Neural progenitor cell (in vitro differentiated cells): ENCODE measurements around the gene TMPRSS9. TPM values are rescaled to one million over a fixed set of nuclear protein-coding genes. Genes with fewer than 3 reads are reported as not detected.
A peak's percentile ranks its signal among the peaks of the same experiment; 100 is the strongest.

Source experiments
- DNase-seq: peaks from one replicate; pipeline ENCODE4 v3.0.0-alpha.2; 2016; ENCODE audit warnings: low spot score
- H2AFZ ChIP-seq: fragments of 200-600 bp; sonication (generic); replicated peaks from 2 replicates; pipeline ENCODE4 v1.6.1; 2016; ENCODE audit warnings: antibody characterized with exemption
- H3F3A ChIP-seq: fragments of 200-600 bp; sonication (generic); 2 replicates; pipeline ENCODE4 v1.6.1; 2016; ENCODE audit warnings: antibody characterized with exemption, low read depth
- H3K27ac ChIP-seq: fragments of 200-600 bp; sonication (generic); 2 replicates; pipeline ENCODE4 v1.5.1; 2016; ENCODE audit warnings: mild to moderate bottlenecking
- H3K27me3 ChIP-seq: fragments of 200-600 bp; sonication (generic); 2 replicates; pipeline ENCODE4 v1.6.1; 2016; ENCODE audit warnings: mild to moderate bottlenecking, moderate library complexity
- H3K36me3 ChIP-seq: fragments of 200-600 bp; sonication (generic); 2 replicates; pipeline ENCODE4 v1.5.1; 2016
- H3K4me1 ChIP-seq: fragments of 200-600 bp; sonication (generic); 2 replicates; pipeline ENCODE4 v1.6.1; 2016; ENCODE audit warnings: mixed run types
- H3K4me2 ChIP-seq: fragments of 200-600 bp; sonication (generic); 2 replicates; pipeline ENCODE4 v1.6.1; 2016
- H3K4me3 ChIP-seq: fragments of 200-600 bp; sonication (generic); 2 replicates; pipeline ENCODE4 v1.5.1; 2016
- H3K79me2 ChIP-seq: fragments of 200-600 bp; sonication (generic); 2 replicates; pipeline ENCODE4 v1.6.1; 2016; ENCODE audit warnings: low read depth
- H3K9ac ChIP-seq: fragments of 200-600 bp; sonication (generic); 2 replicates; pipeline ENCODE4 v1.6.1; 2016
- H3K9me3 ChIP-seq: fragments of 200-600 bp; sonication (generic); 2 replicates; pipeline ENCODE4 v1.5.1; 2016; ENCODE audit warnings: low read depth
- H4K20me1 ChIP-seq: fragments of 200-600 bp; sonication (generic); 2 replicates; pipeline ENCODE4 v1.6.1; 2016; ENCODE audit warnings: low read depth
- H3K27ac Mint-ChIP-seq: 3 replicates; pipeline ENCODE4 v1.8.0; 2021; ENCODE audit warnings: mixed read lengths
- H3K27me3 Mint-ChIP-seq: 2 replicates; pipeline ENCODE4 v1.8.0; 2022; ENCODE audit warnings: low read depth, mild to moderate bottlenecking, inconsistent platforms, moderate library complexity, mixed read lengths; ENCODE audit not compliant: insufficient read depth
- H3K36me3 Mint-ChIP-seq: 3 replicates; pipeline ENCODE4 v1.8.0; 2021; ENCODE audit warnings: mixed read lengths
- H3K4me1 Mint-ChIP-seq: 3 replicates; pipeline ENCODE4 v1.8.0; 2021; ENCODE audit warnings: mixed read lengths
- H3K4me3 Mint-ChIP-seq: 3 replicates; pipeline ENCODE4 v1.8.0; 2021; ENCODE audit warnings: mild to moderate bottlenecking, moderate library complexity, mixed read lengths
- H3K9me3 Mint-ChIP-seq: 3 replicates; pipeline ENCODE4 v1.8.0; 2020; ENCODE audit warnings: mixed read lengths
- EZH2 ChIP-seq: fragments of 200-600 bp; sonication (generic); IDR thresholded peaks from 2 replicates; pipeline ENCODE4 v1.6.1; 2017; ENCODE audit warnings: antibody characterized with exemption, mild to moderate bottlenecking, moderate library complexity
- EZH2phosphoT487 ChIP-seq: fragments of 200-600 bp; sonication (generic); IDR thresholded peaks from 2 replicates; pipeline ENCODE4 v1.6.1; 2017; ENCODE audit warnings: antibody characterized with exemption
- total RNA-seq: library from RNA; depleted of rRNA; stranded (reverse); fragments of >200 nt; gene quantifications from 2 replicates; pipeline ENCODE4 v1.2.3, GENCODE V29; 2015; ENCODE audit warnings: low replicate concordance
- TF ChIP-seq, protein P1 (sequence below): fragments of 200-600 bp; sonication (generic); IDR thresholded peaks from 2 replicates; pipeline ENCODE4 v1.5.1; 2017; ENCODE audit warnings: antibody characterized with exemption, mild to moderate bottlenecking

The TMPRSS9 gene
- total RNA-seq, 1 donor from 2014 or later = not detected

DNA sequence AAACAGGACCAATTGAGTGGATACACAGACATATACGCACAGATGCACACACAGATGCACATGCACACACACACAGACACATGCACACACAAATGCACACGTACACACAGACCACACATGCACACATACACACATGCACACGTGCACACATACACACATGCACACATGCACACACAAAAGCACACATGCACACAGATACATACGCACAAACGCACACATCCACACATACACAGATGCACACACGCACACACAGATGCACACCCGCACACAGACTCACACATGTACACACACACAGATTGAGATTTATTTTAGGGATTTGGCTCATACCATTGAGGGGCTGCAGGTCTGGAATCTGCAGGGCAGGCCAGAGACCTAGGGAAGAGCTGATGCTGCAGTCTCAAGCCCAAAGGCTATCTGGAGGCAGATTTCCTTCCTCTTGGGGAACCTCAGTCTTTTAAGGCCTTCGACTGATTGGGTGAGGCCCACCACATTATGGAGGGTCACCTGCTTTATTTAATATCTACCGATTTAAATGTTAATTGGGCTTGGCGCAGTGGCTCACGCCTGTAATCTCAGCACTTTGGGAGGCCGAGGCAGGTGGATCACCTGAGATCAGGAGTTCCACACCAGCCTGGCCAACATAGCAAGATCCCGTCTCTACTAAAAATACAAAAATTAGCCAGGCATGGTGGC is 22.6 kb downstream of the TMPRSS9 start:
- Histone ChIP-seq H3K9me3 (no peaks in the 10 kb centered on the region), H3K79me2 (no peaks in the 10 kb centered on the region), H3K4me1 (no peaks in the 10 kb centered on the region), H4K20me1 (no peaks in the 10 kb centered on the region), H3K4me2 (no peak overlapping the region), H3K9ac (no peak overlapping the region), H3K4me3 (no peak overlapping the region), H2AFZ (no peak overlapping the region), H3K36me3 (no peaks in the 10 kb centered on the region), H3K27me3 (no peaks in the 10 kb centered on the region), H3K27ac (no peak overlapping the region), H3F3A (peaks cover 5% of the 10 kb centered on the region)
- no peak for DNase-seq
- no peak for TF ChIP-seq EZH2phosphoT487
- TF ChIP-seq EZH2 = no peak
- TF ChIP-seq, protein P1, sequence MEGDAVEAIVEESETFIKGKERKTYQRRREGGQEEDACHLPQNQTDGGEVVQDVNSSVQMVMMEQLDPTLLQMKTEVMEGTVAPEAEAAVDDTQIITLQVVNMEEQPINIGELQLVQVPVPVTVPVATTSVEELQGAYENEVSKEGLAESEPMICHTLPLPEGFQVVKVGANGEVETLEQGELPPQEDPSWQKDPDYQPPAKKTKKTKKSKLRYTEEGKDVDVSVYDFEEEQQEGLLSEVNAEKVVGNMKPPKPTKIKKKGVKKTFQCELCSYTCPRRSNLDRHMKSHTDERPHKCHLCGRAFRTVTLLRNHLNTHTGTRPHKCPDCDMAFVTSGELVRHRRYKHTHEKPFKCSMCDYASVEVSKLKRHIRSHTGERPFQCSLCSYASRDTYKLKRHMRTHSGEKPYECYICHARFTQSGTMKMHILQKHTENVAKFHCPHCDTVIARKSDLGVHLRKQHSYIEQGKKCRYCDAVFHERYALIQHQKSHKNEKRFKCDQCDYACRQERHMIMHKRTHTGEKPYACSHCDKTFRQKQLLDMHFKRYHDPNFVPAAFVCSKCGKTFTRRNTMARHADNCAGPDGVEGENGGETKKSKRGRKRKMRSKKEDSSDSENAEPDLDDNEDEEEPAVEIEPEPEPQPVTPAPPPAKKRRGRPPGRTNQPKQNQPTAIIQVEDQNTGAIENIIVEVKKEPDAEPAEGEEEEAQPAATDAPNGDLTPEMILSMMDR = no peak
- H3K27me3 Mint-ChIP-seq = peaks cover 26% of the 10 kb centered on the region
- H3K4me3 Mint-ChIP-seq = peak overlapping the region; percentile 6
- peaks cover 30% of the 10 kb centered on the region for H3K4me1 Mint-ChIP-seq
- H3K36me3 Mint-ChIP-seq = peaks cover 2% of the 10 kb centered on the region
- H3K27ac Mint-ChIP-seq = no peak overlapping the region
- H3K9me3 Mint-ChIP-seq = peaks cover 25% of the 10 kb centered on the region

DNA sequence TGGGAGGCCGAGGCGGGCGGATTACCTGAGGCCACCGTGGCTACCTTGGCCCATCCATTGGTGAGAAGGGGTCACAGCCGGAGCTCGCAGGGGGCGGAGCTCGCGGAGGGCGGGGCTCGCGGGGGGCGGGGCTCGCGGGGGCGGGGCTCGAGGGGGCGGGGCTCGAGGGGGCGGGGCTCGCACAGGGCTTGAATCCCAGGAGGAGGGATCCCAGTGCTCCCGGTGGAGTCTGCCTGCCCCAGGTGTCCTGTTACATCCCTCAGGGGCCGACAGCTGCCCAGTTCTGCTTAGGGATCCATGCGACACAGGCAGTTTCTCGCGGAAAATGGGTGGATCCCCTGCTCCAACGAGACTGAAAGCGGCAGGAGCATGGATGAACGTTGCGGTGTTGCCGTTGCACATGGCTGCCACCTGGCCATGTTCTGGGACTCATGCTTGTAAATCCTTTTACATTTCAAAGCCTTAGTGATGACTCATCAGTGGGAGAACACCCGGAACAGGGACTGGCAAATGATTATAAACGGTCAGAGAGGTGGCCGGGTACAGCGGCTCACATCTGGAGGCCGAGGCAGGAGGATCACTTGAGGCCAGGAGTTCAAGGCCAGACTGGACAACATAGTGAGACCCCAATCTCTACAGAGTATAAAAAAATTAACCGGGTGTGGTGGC is 25.1 kb downstream of the TMPRSS9 start:
- H3K4me1 Mint-ChIP-seq = peaks cover 33% of the 10 kb centered on the region
- Histone ChIP-seq H3K36me3 (no peaks in the 10 kb centered on the region), H3K9me3 (no peaks in the 10 kb centered on the region), H3K27me3 (no peaks in the 10 kb centered on the region), H3K27ac (no peak overlapping the region), H3K9ac (no peak overlapping the region), H3F3A (peaks cover 5% of the 10 kb centered on the region), H2AFZ (no peak overlapping the region), H4K20me1 (no peaks in the 10 kb centered on the region), H3K4me3 (no peak overlapping the region), H3K4me1 (no peaks in the 10 kb centered on the region), H3K4me2 (no peak overlapping the region), H3K79me2 (no peaks in the 10 kb centered on the region)
- peaks cover 8% of the 10 kb centered on the region for H3K9me3 Mint-ChIP-seq
- H3K27me3 Mint-ChIP-seq = peaks cover 21% of the 10 kb centered on the region
- DNase-seq = peak; percentile 79
- TF ChIP-seq EZH2phosphoT487 (no peak), EZH2 (no peak)
- TF ChIP-seq, protein P1 = no peak
- H3K27ac Mint-ChIP-seq = peak overlapping the region; percentile 42
- peaks cover 2% of the 10 kb centered on the region for H3K36me3 Mint-ChIP-seq
- H3K4me3 Mint-ChIP-seq = peak overlapping the region; percentile 21

DNA sequence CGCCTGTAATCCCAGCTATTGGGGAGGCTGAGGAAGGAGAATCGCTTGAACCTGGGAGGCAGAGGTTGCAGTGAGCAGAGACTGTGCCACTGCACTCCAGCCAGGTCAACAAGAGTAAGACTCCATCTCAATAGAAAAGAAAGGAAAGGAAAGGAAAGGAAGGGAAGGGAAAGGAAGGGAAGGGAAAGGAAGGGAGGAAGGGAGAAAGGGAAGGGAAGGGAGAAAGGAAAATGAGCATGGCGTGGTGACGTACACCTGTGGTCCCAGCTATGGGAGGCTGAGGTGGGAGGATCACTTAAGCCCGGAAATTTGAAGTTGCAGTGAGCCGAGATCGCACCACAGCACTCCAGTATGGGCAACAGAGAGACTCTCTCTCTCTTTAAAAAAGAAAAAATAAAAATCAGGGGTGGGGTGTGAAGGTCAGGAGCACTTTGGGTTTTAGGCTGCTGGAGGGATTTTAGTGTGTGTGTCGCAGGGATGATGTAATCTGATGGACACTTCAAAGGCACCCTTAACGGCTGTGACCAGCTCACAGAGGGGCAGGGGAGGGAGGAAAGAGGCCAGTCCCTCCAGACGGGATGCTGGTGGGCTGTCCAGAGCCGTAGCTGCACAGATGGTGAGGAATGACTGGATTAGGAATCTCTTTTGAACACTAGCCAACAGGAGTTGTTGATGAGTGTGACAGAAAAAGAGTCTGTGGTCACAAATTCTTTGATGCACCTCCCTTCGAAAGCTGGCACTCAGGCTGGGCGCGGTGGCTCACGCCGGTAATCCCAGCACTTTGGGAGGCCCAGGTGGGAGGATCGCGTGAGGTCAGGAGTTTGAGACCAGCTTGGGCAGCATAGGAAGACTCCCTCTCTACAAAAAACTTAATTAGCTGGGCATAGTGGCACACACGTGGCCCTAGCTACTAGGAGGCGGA is 27.6 kb downstream of the TMPRSS9 start:
- TF ChIP-seq, protein P1 = no peak
- TF ChIP-seq EZH2phosphoT487 (no peak), EZH2 (no peak)
- H3K9ac ChIP-seq = no peak overlapping the region
- Mint-ChIP-seq H3K27me3 (peaks cover 15% of the 10 kb centered on the region), H3K9me3 (no peaks in the 10 kb centered on the region), H3K27ac (no peak overlapping the region), H3K4me1 (peaks cover 22% of the 10 kb centered on the region), H3K4me3 (peak overlapping the region; percentile 70), H3K36me3 (no peaks in the 10 kb centered on the region)
- H3K27me3 ChIP-seq = no peaks in the 10 kb centered on the region
- H3K4me3 ChIP-seq = no peak overlapping the region
- no peak overlapping the region for H2AFZ ChIP-seq
- H3K79me2 ChIP-seq = no peaks in the 10 kb centered on the region
- no peaks in the 10 kb centered on the region for H3K36me3 ChIP-seq
- no peak overlapping the region for H3K27ac ChIP-seq
- no peaks in the 10 kb centered on the region for H3K4me1 ChIP-seq
- H3K4me2 ChIP-seq = no peak overlapping the region
- DNase-seq = no peak
- H3K9me3 ChIP-seq = no peaks in the 10 kb centered on the region
- no peaks in the 10 kb centered on the region for H3F3A ChIP-seq
- no peaks in the 10 kb centered on the region for H4K20me1 ChIP-seq
